Activated CD8-positive, alpha-beta memory T cell treated with anti-CD3 and anti-CD28 coated beads for 4 hours (primary cell): ENCODE measurements around the gene PRTFDC1.
"Not testable (repeated sequence)": the region's sequence is repeated elsewhere in the genome, so short reads cannot be mapped to it uniquely, and the experiment has no call there.

Experiments
- DNase-seq, 2 donors: peaks; one replicate each; pipeline ENCODE4 v3.0.0-alpha.2; 2020; ENCODE audit warnings: low read depth in 2 of 2

The PRTFDC1 gene, protein sequence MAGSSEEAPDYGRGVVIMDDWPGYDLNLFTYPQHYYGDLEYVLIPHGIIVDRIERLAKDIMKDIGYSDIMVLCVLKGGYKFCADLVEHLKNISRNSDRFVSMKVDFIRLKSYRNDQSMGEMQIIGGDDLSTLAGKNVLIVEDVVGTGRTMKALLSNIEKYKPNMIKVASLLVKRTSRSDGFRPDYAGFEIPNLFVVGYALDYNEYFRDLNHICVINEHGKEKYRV

DNA sequence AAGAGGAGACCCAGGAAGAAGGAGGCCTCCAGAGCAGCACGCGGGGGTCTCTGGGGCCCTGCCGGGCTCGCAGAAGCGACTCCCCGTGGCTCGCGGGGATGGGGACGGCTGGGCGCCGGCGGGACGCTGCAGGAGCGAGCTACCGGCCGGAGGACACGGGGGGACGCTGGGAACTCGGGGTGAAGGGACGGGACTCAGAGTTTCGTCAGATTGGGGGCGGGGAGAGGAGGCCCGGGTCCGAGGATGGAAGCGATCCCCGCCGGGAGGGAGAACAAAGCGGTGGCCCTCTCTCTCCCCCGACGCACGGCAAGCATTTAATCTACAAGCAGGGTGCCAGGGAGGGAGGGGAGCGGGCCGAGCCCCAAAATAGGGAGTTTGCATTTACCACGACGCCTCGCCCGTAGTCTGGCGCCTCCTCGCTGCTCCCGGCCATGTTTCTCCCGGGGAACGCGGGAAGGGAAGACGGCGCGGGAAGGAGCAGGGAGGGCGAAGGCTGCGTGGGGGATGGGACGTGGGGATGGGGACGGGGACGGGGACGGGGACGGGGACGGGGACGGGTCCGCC is at the start of gene PRTFDC1:
PRTFDC1 (minus strand) TSS at position 464 of the 564 bp plus-strand sequence; CDS start at position 433, 31 bp downstream.
- no peak for DNase-seq

DNA sequence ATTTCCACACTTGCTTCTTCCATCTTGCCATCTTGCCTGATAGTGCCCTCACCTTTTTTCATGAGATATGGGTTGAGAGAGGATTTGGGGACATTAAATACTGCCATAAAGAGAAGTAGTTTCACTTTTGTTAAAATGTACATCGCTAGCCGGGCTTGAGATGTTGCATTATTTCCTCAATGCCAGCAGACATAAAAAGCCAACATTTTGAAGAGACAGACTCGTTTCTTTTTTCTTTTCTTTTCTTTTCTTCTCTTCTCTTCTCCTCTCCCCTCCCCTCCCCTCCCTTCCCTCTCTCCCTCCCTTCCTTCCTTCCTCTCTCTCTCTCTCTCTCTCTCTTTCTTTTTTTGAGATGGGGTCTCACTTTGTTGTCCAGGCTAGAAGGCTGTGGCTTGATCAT is 45.6 kb upstream of the PRTFDC1 start:
- no peak for DNase-seq

DNA sequence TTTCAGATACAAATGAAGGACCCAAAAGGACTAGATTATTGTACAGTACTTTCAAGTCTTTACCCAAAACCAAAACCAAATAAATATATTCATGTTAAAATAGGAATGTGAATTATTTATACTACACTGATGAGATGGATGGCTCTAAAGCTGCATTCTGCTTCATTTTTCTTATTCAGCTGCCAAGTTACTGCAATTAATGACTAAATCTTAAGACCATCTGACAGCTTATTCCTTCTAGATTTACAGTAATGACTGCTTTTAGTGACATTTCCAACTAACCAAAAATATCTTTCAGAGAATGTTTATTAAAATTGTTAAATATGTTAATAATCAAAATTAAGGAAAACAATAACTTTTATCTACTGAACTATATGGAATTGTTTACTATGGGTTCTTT is 42.7 kb upstream of the PRTFDC1 start:
- DNase-seq, result no peak

DNA sequence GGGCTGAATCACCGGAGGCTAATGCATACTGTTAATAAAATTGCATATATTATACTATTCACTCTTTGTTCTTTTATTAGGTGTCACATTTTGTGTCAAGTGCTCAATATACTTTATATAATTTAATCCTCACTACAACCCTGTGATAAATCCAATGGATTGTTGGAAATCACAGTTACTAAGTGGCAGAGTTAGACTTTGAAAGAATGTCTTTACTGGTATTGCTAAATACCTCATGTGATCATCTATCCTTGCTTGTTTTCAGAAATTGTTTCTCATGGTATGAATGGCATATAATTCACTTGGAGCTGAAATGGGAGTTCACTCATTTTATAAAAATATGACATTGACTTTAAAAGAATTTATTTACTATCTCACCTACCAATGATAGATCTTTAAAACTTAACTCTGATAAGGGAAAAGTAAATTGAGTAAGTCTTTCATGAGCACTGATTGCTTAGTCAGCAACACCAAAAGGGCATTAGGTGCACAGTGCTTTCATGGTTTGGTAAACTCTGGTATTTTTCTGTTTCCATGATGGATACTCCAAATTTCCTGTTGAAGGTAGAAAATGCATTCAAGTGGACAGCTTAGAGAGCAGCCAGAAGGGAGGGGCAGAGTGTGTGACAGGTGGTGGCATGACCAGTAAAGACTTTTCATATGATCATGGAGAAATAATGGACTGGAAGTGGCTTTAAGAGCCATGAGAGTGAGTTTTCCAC is 41.0 kb upstream of the PRTFDC1 start:
- DNase-seq, result no peak

DNA sequence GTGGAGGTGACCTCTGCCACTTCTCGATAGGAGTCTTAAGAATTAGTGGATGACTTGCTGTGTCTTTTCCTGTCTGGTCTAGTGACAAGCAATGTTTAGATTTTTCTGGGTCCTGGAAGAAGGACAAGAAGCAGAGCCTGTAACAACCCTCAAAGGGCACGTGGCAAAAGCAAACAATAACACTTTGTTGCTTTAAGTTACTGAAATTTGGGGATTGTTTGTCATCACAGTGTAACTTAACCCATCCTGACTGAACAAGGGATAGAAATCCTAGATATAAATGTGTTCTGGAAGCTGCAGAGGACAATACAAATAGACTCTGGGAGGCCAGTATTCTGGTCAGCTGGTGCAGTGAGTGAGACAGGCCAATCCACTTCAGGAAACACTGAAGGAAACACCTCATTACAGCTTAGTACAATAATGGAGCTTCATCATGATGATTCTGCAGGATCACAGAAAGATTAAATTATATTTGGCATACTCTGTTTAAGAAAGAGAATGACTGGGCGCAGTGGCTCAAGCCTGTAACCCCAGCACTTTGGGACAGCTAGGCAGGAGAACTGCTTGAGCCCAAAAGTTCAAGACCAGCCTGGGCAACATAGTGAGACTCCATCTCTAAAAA is 40.2 kb upstream of the PRTFDC1 start:
- no peak for DNase-seq

DNA sequence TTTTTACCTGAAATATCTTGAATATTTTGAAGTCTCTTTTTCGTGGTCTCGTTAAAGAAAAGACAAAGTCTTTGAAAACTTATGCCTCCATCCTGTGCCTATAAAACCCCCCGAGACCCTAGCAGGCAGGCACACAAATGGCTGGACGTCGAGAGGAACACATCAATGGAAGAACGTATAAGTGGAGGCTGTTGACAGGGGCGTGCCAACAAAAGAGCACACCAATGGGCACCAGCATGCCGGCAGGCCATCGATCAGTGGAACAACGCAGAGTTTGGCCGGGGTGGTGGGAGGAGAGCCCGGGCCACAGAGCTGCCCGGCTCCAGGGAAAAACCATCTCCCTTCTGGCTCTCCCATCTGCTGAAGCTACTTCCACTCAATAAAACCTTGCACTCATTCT is 38.9 kb upstream of the PRTFDC1 start:
- no peak for DNase-seq

DNA sequence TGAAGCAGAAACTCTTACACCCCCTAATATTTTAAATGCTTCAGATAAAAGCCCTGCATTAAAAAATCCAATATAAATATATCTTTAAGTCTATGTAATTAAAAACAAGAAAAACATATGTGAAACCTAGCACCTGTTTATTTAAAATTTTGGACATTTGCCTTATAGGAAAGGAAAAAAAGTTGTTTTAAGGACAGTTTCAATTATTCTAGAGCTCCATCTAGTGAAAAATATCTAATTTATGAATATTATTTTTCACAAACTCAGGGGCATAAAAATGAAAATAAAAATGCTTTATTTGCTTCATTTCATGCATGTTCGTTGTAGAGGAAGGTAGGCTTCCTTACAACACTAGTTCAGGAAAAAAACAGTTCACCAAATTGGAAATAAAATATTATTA is 37.5 kb upstream of the PRTFDC1 start:
- DNase-seq, result no peak

DNA sequence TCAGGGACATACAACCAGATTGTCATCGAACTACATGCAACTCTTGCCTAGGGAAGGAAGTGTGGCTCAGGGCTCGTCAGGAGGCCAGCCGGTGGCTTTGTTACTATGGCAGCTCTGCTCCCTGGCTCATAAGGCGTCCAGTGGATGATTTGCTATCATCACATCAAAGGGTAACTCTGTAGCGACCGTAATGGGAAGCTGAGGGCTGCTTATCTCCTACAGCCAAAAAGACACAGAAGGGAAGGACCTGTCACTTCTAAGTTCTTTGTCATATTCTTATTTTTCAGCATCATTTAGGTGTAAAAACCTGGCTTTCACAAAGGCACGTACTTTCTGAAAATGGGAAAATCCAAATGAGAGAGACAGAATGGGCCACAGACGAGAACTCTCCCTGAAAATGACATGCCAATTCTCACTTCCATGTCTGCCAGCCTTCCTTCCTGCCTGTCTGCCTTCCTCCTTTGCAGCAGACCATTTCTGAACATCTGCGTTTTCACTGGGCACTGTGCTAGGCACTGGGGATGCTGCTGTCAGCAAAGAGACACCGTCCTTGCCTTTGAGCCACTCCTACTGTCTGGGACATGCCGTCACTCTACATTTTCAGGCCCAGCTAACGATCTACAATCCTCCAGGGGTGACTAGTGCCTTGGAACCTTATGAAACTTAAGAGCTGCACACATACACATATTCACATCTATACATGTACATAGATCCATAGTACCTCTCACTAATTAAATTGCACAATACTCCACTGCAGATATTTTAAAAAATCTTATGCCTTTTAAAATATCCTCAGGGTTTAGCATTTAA is 36.6 kb upstream of the PRTFDC1 start:
- no peak for DNase-seq

DNA sequence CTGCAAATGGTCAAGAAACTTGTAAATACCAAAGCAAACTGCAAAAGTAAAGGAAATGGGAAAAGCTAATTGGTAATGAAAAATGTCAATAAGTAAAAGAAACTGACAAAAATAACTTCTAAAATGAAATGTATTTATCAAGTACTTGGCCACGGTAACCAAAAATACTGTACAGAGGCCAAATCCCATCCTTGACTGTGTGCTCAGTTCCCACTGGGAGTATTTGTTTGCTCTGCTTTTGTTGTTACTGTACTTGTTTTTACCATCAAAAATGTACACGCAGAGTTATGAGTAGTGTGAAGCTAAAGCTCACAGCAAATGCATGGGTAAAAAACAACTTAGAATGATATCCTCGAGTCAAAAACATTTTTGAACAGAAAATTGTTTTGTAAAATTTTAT is 32.5 kb upstream of the PRTFDC1 start:
- DNase-seq, result no peak

DNA sequence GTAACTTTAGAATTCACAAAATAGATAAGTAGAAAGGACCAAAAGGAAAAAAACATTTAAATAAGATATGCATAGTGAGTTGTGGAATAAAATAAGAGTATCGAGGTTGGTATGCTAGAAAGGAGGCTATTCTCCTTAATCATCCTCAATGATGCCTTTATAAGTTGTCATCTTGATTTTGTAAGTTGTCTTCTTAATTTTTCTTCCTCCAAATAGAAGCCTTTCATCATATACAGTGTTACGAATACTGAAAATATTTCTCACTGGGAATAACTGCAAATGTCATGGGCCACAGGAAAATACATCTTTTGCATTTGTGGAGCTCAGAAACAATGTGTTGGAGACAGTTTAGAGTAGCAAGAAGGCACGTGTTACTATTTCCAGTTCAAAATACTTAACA is 31.5 kb upstream of the PRTFDC1 start:
- DNase-seq, result no peak

DNA sequence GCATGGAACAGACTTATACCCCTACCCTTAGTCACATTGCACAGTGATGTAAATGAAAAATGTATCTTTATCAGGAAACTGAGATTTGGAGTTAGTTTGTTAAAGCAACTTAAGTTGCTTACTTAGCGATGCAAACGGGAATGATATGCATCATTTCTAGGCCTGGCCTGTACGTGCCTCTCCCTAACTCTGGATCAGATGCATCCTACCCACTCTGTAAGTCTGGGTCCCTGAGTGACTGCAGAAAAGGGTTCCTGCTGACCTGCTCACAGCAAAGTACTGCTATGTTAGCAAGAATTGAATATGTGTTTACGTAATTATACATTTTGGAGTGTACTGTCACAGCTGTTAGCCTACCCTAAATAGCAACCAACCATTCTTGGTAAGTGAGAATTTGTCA is 30.7 kb upstream of the PRTFDC1 start:
- DNase-seq, result no peak

DNA sequence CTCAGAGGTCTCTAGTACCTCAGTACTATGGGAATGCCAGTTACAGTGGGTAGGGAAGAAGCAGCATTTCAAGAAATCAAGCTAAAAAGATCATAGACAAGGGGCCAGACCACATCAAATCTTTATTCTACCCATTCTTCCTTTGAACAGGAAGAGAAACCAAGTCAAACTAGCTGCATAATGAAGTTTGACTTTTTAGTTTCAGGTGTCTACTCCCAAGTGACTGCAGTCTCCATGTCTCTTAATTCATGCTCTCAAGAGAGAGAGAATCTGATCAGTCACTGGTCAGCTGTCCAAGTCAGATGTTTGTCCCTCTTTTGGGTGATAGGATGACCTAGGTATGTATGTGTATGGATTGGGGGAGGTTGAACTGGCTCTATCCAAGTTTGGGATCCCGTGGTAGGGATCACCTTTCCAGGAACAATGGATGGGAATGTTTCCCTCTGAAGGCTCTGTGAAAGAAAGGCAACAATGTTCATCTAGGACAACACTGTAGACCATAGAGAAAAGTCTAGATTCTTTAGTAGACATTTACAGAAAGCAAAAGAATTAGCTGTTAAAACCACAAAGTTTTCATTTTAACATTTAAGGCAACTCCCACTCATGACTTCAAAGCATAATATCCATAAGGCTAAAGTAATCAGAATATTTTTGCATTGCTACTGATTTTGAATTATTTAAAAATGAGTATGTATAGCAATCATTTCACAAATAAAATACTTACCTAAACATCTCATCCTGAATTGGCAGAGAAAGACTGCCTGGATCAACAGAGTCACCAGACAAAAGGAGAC is 30.1 kb upstream of the PRTFDC1 start:
- no peak for DNase-seq

DNA sequence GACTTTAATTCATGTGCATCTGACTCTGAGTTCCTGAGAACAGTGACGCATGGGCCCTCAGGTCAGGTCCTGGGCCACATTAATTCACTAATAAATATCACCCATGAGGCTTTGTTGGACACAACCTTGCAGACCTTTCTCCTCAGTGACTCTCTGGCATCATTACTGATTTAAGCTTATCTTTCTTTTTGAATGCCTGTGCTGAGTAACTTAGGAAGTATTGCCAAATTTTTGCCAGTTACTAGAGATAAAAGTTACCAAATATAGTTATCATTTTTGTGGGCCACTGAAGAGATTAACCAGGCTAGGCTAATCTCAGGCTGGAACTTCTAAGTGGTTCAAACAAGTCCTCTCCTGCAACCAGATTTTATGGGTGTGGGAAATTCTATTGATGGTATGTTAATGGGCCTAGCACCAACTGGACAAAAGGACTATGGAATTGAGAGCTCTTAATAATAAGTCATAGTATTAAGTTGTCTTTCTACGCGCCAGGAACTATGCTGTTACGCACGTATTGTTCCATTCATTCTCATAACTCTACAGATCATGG is 28.8 kb upstream of the PRTFDC1 start:
- no peak for DNase-seq

DNA sequence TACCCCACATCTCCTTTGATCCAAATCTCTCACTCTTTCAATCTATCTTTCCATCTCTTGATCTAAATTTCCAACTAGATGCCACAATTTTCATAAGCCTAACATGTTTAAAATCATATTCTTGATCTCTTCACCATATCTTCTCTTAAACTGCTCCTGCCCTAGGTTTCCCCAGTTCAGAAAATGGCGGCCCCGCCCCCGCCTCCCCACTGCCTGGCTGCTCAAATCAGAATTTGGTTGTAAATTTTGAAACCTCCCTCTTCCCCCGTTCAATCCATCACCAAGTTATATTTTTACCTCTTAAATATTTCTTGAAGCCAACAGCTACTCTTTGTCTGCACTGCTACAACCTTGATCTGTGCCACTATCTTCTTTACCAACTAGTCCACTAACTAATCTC is 27.3 kb upstream of the PRTFDC1 start:
- no peak for DNase-seq

DNA sequence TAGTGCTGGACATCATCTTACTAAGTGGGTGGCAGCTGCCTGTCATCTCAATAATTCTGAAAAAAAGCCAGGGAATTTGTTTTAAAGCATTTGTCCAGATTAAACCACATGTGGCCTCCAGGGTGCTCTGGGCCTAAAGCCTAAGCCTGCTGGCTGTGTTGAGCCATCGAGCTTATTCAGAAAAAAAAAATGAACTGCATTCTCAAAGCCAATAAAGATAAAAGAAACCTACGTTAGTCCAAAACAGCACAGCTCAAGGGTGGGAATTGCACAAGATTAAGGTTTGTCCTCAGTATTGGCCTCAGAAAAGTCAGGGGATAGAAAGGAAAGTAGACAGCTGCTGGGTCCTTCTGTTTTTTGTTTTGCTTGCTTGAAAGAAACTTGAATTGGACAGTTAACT is 22.6 kb upstream of the PRTFDC1 start:
- DNase-seq, result no peak

DNA sequence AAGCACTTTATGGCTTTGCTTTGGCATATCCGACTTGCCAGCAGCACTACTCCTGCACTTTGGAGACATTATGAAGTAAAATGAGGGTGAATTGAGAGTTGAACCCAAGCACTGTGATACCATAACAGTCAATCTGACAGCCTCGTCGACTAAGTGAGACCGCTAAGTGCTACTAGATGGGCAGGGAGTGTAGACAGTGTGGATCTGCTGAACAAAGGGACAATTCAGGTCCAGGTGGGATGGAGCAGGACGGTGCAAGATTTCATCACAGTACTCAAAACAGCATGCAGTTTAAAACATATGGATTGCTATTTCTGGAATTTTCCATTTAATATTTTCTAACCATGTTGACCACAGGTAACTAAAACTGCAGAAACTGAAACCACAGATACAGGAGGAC is 20.8 kb upstream of the PRTFDC1 start:
- DNase-seq, result no peak

DNA sequence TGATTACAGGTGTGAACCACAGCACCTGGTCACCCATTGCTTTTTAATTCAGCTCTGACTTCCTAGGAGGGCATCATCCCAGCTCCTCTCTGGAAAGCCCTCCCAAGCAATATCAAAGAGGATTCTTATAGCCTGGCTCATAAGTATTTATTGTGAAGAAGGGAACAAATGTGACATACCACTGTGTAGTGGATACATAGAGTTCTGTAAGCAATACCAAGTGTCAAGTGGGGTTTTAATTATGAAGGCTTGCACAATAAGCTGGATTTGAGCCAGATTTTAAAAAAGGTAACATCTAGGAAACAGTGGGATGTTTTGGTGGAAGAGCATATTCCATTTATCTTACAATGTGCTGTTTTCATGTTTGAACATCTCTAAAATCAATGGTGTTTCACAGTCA is 19.0 kb upstream of the PRTFDC1 start:
- no peak for DNase-seq

DNA sequence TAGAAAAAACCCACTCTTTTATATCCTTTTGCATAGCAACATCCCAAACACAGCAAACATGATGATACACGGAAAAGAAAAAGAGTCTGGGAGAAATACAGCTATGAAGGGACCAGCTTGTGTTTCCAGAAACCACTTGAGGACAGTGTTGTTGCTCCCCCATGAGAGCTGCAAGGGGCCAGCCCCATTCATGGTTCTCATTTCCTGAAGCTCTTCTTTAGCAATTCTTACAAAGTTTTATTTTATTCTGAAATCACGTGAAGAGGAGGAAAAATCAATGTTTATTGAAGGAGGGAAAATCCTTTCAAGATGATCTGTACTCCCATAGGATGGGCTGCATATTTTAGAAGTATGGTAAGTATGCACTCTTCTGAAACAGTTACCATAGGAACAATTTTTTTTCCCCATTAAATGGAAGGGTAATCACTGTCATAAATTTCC is 17.5 kb upstream of the PRTFDC1 start:
- no peak for DNase-seq

DNA sequence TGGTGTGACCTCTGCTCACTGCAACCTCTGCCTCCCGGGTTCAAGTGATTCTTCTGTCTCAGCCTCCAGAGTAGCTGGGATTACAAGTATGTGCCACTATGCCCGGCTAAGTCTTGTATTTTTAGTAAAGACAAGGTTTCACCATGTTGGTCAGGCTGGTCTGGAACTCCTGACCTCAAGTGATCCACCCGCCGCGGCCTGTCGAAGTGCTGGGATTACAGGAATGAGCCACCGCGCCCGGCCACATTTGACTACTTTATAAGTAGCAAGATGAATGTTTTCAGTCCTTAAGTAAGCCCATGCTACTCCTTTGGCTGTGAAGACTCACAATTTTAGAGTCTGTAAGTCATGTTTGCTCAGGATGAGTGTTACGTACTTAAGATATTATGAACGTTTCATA is 16.5 kb upstream of the PRTFDC1 start:
- not testable (repeated sequence) for DNase-seq

DNA sequence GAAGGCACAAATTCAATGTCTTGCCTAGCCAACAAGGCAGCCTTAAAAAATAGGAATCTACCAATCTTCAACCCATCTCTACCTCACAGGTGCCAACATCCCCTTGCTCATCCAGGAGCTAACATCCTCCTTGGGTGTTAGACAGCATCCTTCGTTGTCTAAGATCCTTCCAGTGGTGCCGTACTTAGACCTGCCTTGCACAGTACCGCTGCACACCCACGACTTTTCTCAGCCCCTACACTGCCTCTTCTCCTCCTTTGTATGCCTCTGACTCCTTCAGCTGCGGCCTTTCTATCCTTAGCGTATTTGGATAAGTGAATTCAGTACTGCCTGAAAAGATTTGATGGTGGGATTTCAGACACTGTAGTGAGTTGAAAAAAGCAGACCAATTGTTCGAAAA is 15.9 kb upstream of the PRTFDC1 start:
- DNase-seq, result no peak

DNA sequence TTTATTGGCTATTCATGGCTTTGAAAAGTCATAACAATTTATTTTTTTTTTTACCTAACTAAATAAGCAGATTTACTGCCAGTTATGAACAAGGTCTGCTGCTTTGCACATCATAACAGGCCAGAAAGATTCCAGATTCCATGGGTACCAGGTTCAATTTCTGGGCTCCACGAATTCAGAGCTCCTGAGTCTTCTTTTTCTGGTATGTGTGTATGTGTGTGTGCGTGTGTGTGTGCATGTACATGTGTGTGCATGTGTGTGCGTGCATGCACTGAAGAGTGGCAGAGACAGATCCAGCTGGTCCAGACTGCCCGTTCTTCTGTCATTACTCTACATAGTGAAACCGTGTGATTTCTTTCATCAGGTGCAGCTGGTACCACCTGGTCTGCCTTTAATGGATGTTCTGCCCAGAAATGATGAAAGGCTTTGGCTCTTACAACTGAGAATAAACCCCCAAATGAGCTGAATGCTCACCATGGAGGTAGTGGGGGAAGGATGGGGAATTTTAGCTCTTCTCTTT is 14.6 kb upstream of the PRTFDC1 start:
- DNase-seq, result no peak
